ENCODE data around the gene MPND.
A peak's percentile ranks its signal among the peaks of the same experiment; 100 is the strongest.
"Not testable (repeated sequence)": the region's sequence is repeated elsewhere in the genome, so short reads cannot be mapped to it uniquely, and the experiment has no call there.

The MPND gene

GRCh38 chr19:4319067-4319718 lies 24.2 kb upstream of the MPND start:
- no peak for DNase-seq (ENCODE audit: low read depth)

- DNase-seq (ENCODE audit: low read depth): no peak
Measured at GRCh38 chr19:4320419-4320818, 22.9 kb upstream of the MPND start.

- DNase-seq (ENCODE audit: low read depth): no peak
Measured at GRCh38 chr19:4322942-4323665, 20.3 kb upstream of the MPND start.

- no peak for DNase-seq (ENCODE audit: low read depth)
Measured at GRCh38 chr19:4323692-4324091, 19.7 kb upstream of the MPND start.

- no peak for DNase-seq (ENCODE audit: low read depth)
Measured at GRCh38 chr19:4324228-4324627, 19.1 kb upstream of the MPND start.

- DNase-seq (ENCODE audit: low read depth): no peak
Measured at GRCh38 chr19:4326215-4326836, 17.0 kb upstream of the MPND start.

GRCh38 chr19:4326837-4327251 lies 16.5 kb upstream of the MPND start:
- DNase-seq (ENCODE audit: low read depth): no peak

- peak; percentile 56 for DNase-seq (ENCODE audit: low read depth)
Measured at GRCh38 chr19:4327252-4327876, 16.0 kb upstream of the MPND start.

- no peak for DNase-seq (ENCODE audit: low read depth)
Measured at GRCh38 chr19:4327877-4328242, 15.5 kb upstream of the MPND start.

- DNase-seq (ENCODE audit: low read depth): peak; percentile 82
Measured at GRCh38 chr19:4328243-4328990, 14.9 kb upstream of the MPND start.

GRCh38 chr19:4328991-4329681 lies 14.2 kb upstream of the MPND start:
- DNase-seq (ENCODE audit: low read depth): not testable (repeated sequence)

- DNase-seq (ENCODE audit: low read depth): no peak
Measured at GRCh38 chr19:4329858-4330257, 13.5 kb upstream of the MPND start.

GRCh38 chr19:4334929-4335570 lies 8.3 kb upstream of the MPND start:
- DNase-seq (ENCODE audit: low read depth): no peak

- DNase-seq (ENCODE audit: low read depth): no peak
Measured at GRCh38 chr19:4337906-4338440, 5.4 kb upstream of the MPND start.

- peak; percentile 17 for DNase-seq (ENCODE audit: low read depth)
Measured at GRCh38 chr19:4338441-4339355, 4.7 kb upstream of the MPND start, which contains the start of gene STAP2. TSS of gene STAP2 (minus strand) at chr19:4338827. CDS start at chr19:4338753, 74 bp downstream.

- DNase-seq (ENCODE audit: low read depth): no peak
Measured at GRCh38 chr19:4342314-4342614, 1.1 kb upstream of the MPND start.

GRCh38 chr19:4342615-4343369 lies 570 bp upstream of the MPND start:
- peak; percentile 100 for DNase-seq (ENCODE audit: low read depth)

GRCh38 chr19:4345342-4346019 lies 2.1 kb downstream of the MPND start:
- no peak for DNase-seq (ENCODE audit: low read depth)

GRCh38 chr19:4346020-4346383 lies 2.6 kb downstream of the MPND start:
- DNase-seq (ENCODE audit: low read depth): no peak

Measured in iris pigment epithelial cell (primary cell).